PFSK-1 (cell line): Measurements from ENCODE around the gene ZNF92.

Source experiments
- POLR2AphosphoS5 ChIP-seq: IDR thresholded peaks from 2 replicates; pipeline ENCODE4 v1.6.1; 2012; ENCODE audit warnings: low read depth, mild to moderate bottlenecking, control low read depth, low read length, moderate library complexity
- SIN3A ChIP-seq: IDR thresholded peaks from 2 replicates; pipeline ENCODE4 v1.6.1; 2012; ENCODE audit warnings: mild to moderate bottlenecking, low read length, moderate library complexity, borderline replicate concordance; ENCODE audit not compliant: insufficient read depth

DNA sequence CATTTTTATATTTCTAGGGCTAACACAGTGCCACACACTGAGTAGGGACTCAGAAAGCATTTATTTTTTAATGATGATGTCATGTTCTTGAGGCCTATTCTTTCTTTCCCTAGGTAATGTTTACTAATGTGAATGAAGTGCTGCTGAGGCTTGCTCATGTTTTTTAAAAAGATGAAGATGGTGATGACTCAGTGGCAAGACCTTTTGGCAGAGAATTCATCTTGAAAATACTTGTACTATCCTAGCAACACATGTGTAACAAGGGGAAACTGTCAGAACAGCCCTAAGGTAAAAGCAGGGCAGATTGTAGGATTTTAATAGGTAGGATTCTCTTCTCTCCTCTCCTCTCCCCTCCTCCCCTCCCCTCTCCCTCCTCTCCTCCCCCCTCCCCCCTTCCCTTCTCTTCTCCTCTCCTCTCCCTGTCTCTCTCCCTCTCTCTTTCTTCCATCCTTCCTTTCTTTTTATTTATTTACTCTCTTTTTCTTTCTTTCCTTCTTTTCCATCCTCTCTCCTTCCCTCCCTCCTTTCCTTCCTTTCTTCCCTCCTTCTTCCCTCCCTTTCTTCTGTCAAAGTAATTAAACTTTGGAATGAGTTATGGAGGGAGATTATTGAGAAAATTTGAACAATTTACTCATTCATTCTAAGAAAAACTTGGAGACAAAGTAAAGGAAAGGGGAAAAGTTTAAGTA is 75.3 kb downstream of the ZNF92 start:
- no peak for TF ChIP-seq POLR2AphosphoS5
- no peak for TF ChIP-seq SIN3A
